Ishikawa (cell line): ENCODE data around the gene PDZD8.

Experiments used
- EP300 ChIP-seq: IDR thresholded peaks from 2 replicates; pipeline ENCODE4 v1.6.1; 2012; ENCODE audit warnings: borderline replicate concordance
- RAD21 ChIP-seq: IDR thresholded peaks from 2 replicates; pipeline ENCODE4 v1.6.1; 2012; ENCODE audit warnings: low read depth
- TAF1 ChIP-seq: IDR thresholded peaks from 2 replicates; pipeline ENCODE4 v1.6.1; 2012; ENCODE audit warnings: low read depth, mild to moderate bottlenecking
- TCF12 ChIP-seq: IDR thresholded peaks from 2 replicates; pipeline ENCODE4 v1.6.1; 2012; ENCODE audit warnings: low read depth
- TF ChIP-seq, protein P1 (sequence below): IDR thresholded peaks from 2 replicates; pipeline ENCODE4 v1.6.1; 2012
- TF ChIP-seq, protein P2 (sequence below): IDR thresholded peaks from 2 replicates; pipeline ENCODE4 v1.6.1; 2012; ENCODE audit warnings: low read depth, mild to moderate bottlenecking

DNA sequence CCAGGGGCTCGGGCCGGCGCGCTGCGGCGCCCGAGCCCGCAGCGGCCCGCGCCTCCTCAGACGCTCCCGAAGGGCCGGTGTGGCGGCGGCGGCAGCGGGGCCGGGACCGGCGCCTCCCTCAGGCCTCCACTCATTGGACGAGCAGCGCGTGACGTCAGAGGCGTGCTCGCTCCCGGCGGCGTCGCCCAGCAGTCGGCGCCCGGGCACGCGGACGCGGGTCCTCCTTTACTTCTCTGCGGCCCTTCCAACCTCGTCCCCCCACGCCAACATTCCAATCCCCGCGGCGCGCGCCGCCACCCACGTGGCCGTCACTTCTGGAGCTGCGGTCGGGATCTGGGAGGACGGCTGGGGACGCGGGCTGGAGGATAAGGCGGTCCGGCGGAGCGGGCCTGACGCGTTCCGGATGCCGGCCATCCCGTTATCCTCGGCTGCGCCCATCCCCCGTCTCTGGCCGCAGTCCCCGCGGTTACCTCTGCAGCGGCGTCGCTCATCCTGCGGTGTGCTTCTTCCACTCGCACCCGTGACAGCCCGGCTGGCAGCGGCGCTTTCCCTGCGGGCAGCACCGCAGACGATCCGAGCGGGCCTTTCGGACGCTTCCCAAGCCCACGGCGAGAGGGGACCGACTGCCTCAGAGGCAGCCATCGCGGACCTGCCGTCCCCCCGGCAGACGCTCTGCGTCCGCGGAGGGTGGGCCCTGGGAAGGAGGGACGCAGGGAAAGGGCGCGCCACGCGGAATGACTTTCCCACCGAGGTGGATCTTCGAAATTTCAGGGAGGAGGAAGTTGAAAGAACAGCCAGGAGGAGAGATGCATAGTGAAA, at the start of gene PDZD8:
- 0 out of 2 replicates have a peak, but pooled peaks have one; percentile 12 for TF ChIP-seq EP300
- TF ChIP-seq, protein P1, sequence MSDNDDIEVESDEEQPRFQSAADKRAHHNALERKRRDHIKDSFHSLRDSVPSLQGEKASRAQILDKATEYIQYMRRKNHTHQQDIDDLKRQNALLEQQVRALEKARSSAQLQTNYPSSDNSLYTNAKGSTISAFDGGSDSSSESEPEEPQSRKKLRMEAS: peak; percentile 93
- TF ChIP-seq, protein P2, sequence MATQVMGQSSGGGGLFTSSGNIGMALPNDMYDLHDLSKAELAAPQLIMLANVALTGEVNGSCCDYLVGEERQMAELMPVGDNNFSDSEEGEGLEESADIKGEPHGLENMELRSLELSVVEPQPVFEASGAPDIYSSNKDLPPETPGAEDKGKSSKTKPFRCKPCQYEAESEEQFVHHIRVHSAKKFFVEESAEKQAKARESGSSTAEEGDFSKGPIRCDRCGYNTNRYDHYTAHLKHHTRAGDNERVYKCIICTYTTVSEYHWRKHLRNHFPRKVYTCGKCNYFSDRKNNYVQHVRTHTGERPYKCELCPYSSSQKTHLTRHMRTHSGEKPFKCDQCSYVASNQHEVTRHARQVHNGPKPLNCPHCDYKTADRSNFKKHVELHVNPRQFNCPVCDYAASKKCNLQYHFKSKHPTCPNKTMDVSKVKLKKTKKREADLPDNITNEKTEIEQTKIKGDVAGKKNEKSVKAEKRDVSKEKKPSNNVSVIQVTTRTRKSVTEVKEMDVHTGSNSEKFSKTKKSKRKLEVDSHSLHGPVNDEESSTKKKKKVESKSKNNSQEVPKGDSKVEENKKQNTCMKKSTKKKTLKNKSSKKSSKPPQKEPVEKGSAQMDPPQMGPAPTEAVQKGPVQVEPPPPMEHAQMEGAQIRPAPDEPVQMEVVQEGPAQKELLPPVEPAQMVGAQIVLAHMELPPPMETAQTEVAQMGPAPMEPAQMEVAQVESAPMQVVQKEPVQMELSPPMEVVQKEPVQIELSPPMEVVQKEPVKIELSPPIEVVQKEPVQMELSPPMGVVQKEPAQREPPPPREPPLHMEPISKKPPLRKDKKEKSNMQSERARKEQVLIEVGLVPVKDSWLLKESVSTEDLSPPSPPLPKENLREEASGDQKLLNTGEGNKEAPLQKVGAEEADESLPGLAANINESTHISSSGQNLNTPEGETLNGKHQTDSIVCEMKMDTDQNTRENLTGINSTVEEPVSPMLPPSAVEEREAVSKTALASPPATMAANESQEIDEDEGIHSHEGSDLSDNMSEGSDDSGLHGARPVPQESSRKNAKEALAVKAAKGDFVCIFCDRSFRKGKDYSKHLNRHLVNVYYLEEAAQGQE: no peak
- no peak; the same call in 1 of the 2 replicates for TF ChIP-seq TAF1
- peak; percentile 53; the same call in 1 of the 2 replicates for TF ChIP-seq TCF12
- TF ChIP-seq RAD21: no peak
